ENCODE measurements around the gene PCBP3.

Gene PCBP3

GRCh38 chr21:45855248-45855811 is 211.8 kb downstream of the PCBP3 start:
- Mint-ChIP-seq H3K27ac (no peak overlapping the region), H3K9me3 (no peaks in the 10 kb centered on the region), H3K36me3 (ENCODE audit: low read depth) (no peaks in the 10 kb centered on the region), H3K27me3 (peaks cover 4% of the 10 kb centered on the region), H3K4me1 (ENCODE audit: low read depth) (no peaks in the 10 kb centered on the region), H3K4me3 (no peak overlapping the region)
- DNase-seq = no peak

- no peaks in the 10 kb centered on the region for H3K4me1 Mint-ChIP-seq (ENCODE audit: low read depth)
- no peaks in the 10 kb centered on the region for H3K27me3 Mint-ChIP-seq
- H3K36me3 Mint-ChIP-seq (ENCODE audit: low read depth) = no peaks in the 10 kb centered on the region
- H3K9me3 Mint-ChIP-seq = no peaks in the 10 kb centered on the region
- no peak overlapping the region for H3K27ac Mint-ChIP-seq
- DNase-seq = peak; percentile 18
- no peak overlapping the region for H3K4me3 Mint-ChIP-seq
These were observed 212.9 kb downstream of the PCBP3 start for GRCh38 chr21:45856442-45856841.

GRCh38 chr21:45856906-45857305 is 213.4 kb downstream of the PCBP3 start:
- no peaks in the 10 kb centered on the region for H3K36me3 Mint-ChIP-seq (ENCODE audit: low read depth)
- H3K27ac Mint-ChIP-seq = no peak overlapping the region
- no peaks in the 10 kb centered on the region for H3K4me1 Mint-ChIP-seq (ENCODE audit: low read depth)
- DNase-seq = no peak
- no peaks in the 10 kb centered on the region for H3K27me3 Mint-ChIP-seq
- H3K9me3 Mint-ChIP-seq = no peaks in the 10 kb centered on the region
- no peak overlapping the region for H3K4me3 Mint-ChIP-seq

- Mint-ChIP-seq H3K4me3 (no peak overlapping the region), H3K36me3 (ENCODE audit: low read depth) (no peaks in the 10 kb centered on the region), H3K9me3 (no peaks in the 10 kb centered on the region), H3K4me1 (ENCODE audit: low read depth) (no peaks in the 10 kb centered on the region), H3K27me3 (no peaks in the 10 kb centered on the region), H3K27ac (no peak overlapping the region)
- peak; percentile 26 for DNase-seq
These were observed 214.2 kb downstream of the PCBP3 start for GRCh38 chr21:45857761-45858160.

GRCh38 chr21:45858180-45858579 is 214.7 kb downstream of the PCBP3 start:
- no peak overlapping the region for H3K27ac Mint-ChIP-seq
- peak; percentile 16 for DNase-seq
- H3K36me3 Mint-ChIP-seq (ENCODE audit: low read depth) = no peaks in the 10 kb centered on the region
- no peaks in the 10 kb centered on the region for H3K9me3 Mint-ChIP-seq
- no peak overlapping the region for H3K4me3 Mint-ChIP-seq
- no peaks in the 10 kb centered on the region for H3K27me3 Mint-ChIP-seq
- no peaks in the 10 kb centered on the region for H3K4me1 Mint-ChIP-seq (ENCODE audit: low read depth)

- Mint-ChIP-seq H3K4me1 (ENCODE audit: low read depth) (no peaks in the 10 kb centered on the region), H3K4me3 (no peak overlapping the region), H3K9me3 (no peaks in the 10 kb centered on the region), H3K36me3 (ENCODE audit: low read depth) (no peaks in the 10 kb centered on the region), H3K27me3 (no peaks in the 10 kb centered on the region), H3K27ac (no peak overlapping the region)
- DNase-seq = peak; percentile 22
These were observed 215.7 kb downstream of the PCBP3 start for GRCh38 chr21:45859041-45859761.

GRCh38 chr21:45859762-45860357 is 216.3 kb downstream of the PCBP3 start:
- H3K9me3 Mint-ChIP-seq = no peaks in the 10 kb centered on the region
- DNase-seq = peak; percentile 15
- H3K4me1 Mint-ChIP-seq (ENCODE audit: low read depth) = no peaks in the 10 kb centered on the region
- H3K36me3 Mint-ChIP-seq (ENCODE audit: low read depth) = no peaks in the 10 kb centered on the region
- H3K27me3 Mint-ChIP-seq = no peaks in the 10 kb centered on the region
- no peak overlapping the region for H3K4me3 Mint-ChIP-seq
- no peak overlapping the region for H3K27ac Mint-ChIP-seq

- H3K27ac Mint-ChIP-seq = no peak overlapping the region
- peak; percentile 17 for DNase-seq
- H3K9me3 Mint-ChIP-seq = no peaks in the 10 kb centered on the region
- no peak overlapping the region for H3K4me3 Mint-ChIP-seq
- H3K4me1 Mint-ChIP-seq (ENCODE audit: low read depth) = no peaks in the 10 kb centered on the region
- no peaks in the 10 kb centered on the region for H3K36me3 Mint-ChIP-seq (ENCODE audit: low read depth)
- no peaks in the 10 kb centered on the region for H3K27me3 Mint-ChIP-seq
These were observed 217.1 kb downstream of the PCBP3 start for GRCh38 chr21:45860493-45861155.

GRCh38 chr21:45861156-45861870 is 217.8 kb downstream of the PCBP3 start:
- Mint-ChIP-seq H3K4me1 (ENCODE audit: low read depth) (no peaks in the 10 kb centered on the region), H3K27ac (no peak overlapping the region), H3K27me3 (no peaks in the 10 kb centered on the region), H3K36me3 (ENCODE audit: low read depth) (no peaks in the 10 kb centered on the region), H3K4me3 (no peak overlapping the region), H3K9me3 (no peaks in the 10 kb centered on the region)
- no peak for DNase-seq

- H3K4me3 Mint-ChIP-seq = no peak overlapping the region
- peaks cover 2% of the 10 kb centered on the region for H3K4me1 Mint-ChIP-seq (ENCODE audit: low read depth)
- no peak for DNase-seq
- H3K36me3 Mint-ChIP-seq (ENCODE audit: low read depth) = no peaks in the 10 kb centered on the region
- no peak overlapping the region for H3K27ac Mint-ChIP-seq
- peaks cover 2% of the 10 kb centered on the region for H3K27me3 Mint-ChIP-seq
- H3K9me3 Mint-ChIP-seq = no peaks in the 10 kb centered on the region
These were observed 219.2 kb downstream of the PCBP3 start for GRCh38 chr21:45862543-45863207.

- Mint-ChIP-seq H3K4me1 (ENCODE audit: low read depth) (peaks cover 2% of the 10 kb centered on the region), H3K27me3 (peaks cover 2% of the 10 kb centered on the region), H3K36me3 (ENCODE audit: low read depth) (no peaks in the 10 kb centered on the region), H3K4me3 (no peak overlapping the region), H3K9me3 (no peaks in the 10 kb centered on the region), H3K27ac (no peak overlapping the region)
- DNase-seq = no peak
These were observed 219.7 kb downstream of the PCBP3 start for GRCh38 chr21:45863267-45863666.

- no peak for DNase-seq
- peaks cover 2% of the 10 kb centered on the region for H3K4me1 Mint-ChIP-seq (ENCODE audit: low read depth)
- H3K27me3 Mint-ChIP-seq = peaks cover 2% of the 10 kb centered on the region
- H3K9me3 Mint-ChIP-seq = no peaks in the 10 kb centered on the region
- no peaks in the 10 kb centered on the region for H3K36me3 Mint-ChIP-seq (ENCODE audit: low read depth)
- H3K4me3 Mint-ChIP-seq = no peak overlapping the region
- H3K27ac Mint-ChIP-seq = no peak overlapping the region
These were observed 220.2 kb downstream of the PCBP3 start for GRCh38 chr21:45863751-45864150.

- no peak overlapping the region for H3K27ac Mint-ChIP-seq
- no peak overlapping the region for H3K4me3 Mint-ChIP-seq
- H3K4me1 Mint-ChIP-seq (ENCODE audit: low read depth) = peaks cover 4% of the 10 kb centered on the region
- peaks cover 2% of the 10 kb centered on the region for H3K27me3 Mint-ChIP-seq
- no peaks in the 10 kb centered on the region for H3K9me3 Mint-ChIP-seq
- H3K36me3 Mint-ChIP-seq (ENCODE audit: low read depth) = no peaks in the 10 kb centered on the region
- no peak for DNase-seq
These were observed 220.9 kb downstream of the PCBP3 start for GRCh38 chr21:45864436-45864835.

Measured in activated T-cell treated with anti-CD3 and anti-CD28 coated beads, Interleukin-2, amount 50 U/mL, for 24 hours (primary cell).